D721Med (cell line): ENCODE data around the gene PRR20G.

Experiments
- DNase-seq: peaks from one replicate; pipeline ENCODE4 v3.0.0; 2011; ENCODE audit warnings: low spot score; ENCODE audit not compliant: insufficient read length
- FAIRE-seq: peaks from 2 replicates; lab custom pipeline; 2011; peaks lifted over from hg19 to GRCh38; lab: Jason Lieb, UNC
- TF ChIP-seq, protein P1 (sequence below): IDR thresholded peaks from 2 replicates; pipeline ENCODE4 v1.5.1; 2012; ENCODE audit warnings: mild to moderate bottlenecking, control low read depth; ENCODE audit not compliant: insufficient read depth; ENCODE audit errors: missing control alignments

The PRR20G gene

DNA sequence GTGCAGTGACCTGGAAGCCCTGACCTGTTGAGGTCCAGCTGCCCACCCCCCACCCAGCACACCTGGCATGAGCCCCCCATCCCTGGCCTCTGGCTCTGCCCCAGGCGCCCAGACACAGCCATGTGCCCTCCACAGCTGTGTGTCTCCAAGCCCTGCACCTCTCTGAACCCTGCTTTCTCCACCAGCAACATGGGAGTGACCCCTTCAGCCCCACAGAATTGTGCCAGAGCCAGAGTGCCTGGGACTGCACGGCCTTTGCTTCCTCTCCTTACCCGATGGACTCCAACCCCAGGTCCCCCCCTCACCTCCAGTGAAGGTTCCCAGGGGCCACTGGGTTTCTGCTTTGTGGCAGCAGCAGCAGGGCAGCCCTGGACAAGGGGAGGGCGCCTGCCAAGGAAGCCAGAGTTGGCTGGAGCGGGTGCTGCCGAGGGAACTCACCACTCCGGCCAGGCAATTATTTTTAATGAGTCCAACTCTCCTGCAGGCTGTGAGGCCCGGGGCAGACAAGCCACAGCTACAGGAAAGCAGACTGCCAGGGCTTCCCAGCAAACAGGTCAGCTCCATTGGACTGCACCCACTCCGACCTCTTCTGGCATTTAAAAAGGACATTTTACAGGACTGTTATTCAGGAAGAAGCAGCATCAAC lies 24.1 kb downstream of the PRR20G start:
- FAIRE-seq (no peak), DNase-seq (no peak)
- TF ChIP-seq, protein P1, sequence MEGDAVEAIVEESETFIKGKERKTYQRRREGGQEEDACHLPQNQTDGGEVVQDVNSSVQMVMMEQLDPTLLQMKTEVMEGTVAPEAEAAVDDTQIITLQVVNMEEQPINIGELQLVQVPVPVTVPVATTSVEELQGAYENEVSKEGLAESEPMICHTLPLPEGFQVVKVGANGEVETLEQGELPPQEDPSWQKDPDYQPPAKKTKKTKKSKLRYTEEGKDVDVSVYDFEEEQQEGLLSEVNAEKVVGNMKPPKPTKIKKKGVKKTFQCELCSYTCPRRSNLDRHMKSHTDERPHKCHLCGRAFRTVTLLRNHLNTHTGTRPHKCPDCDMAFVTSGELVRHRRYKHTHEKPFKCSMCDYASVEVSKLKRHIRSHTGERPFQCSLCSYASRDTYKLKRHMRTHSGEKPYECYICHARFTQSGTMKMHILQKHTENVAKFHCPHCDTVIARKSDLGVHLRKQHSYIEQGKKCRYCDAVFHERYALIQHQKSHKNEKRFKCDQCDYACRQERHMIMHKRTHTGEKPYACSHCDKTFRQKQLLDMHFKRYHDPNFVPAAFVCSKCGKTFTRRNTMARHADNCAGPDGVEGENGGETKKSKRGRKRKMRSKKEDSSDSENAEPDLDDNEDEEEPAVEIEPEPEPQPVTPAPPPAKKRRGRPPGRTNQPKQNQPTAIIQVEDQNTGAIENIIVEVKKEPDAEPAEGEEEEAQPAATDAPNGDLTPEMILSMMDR: no peak

DNA sequence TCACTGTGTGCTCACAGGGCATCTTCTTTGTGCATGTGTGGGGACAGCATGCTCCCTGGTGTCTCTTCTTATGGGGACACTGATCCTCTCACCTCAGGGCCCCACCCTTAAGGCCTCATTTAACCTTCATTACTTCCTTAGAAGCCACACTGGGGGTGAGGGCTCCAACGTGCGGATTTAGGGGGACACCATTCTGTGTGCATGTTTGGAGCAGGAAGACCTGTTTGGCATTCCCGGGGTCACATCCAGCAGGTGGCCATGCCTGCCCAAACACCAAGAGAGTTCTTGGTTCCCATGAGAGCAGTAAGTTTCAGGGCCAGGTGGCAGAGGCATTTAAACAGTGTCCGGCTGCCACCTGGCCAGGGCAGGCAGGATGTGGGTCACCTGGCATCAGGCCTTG lies 24.8 kb downstream of the PRR20G start:
- TF ChIP-seq, protein P1: no peak
- no peak for DNase-seq
- FAIRE-seq: no peak

DNA sequence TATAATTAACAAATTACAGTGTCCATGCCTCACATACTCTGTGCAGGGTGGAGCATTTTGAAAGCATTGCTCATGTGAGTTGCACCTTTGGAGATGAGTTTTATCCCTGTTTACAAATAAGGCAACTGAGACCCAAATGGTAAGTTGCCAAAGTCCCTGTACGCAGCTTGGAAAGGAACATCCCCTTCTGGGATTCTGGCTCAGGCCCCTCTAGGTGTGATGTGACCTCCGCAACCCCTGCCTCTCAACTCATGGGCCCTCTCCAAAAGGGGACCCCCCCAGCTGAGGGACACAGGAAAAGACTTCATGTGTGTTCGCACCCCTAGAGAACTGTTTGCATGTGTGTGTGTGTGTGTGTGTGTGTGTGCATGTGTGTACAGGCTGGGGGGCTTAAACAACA lies 25.3 kb downstream of the PRR20G start:
- FAIRE-seq: no peak
- no peak for DNase-seq
- TF ChIP-seq, protein P1: no peak

DNA sequence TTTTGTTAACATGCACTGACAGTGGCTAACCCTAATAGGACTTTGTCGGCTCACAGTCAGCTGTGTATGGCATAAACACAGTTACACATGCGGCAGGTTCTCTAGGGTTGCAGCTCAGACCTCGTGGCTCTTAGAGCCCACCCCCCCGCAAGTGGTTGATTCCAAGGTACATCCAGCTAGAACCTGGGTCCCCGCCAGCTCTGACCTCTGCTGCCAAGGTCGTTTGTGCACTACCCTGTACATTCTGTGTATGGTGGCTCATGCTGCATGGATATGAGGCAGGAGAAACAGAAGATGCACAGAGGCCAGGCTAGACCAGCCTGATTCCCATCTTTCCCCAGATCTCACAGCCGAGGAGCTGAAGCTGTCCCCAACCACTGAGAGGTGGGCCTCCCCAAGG lies 25.9 kb downstream of the PRR20G start:
- TF ChIP-seq, protein P1: no peak
- FAIRE-seq: no peak

DNA sequence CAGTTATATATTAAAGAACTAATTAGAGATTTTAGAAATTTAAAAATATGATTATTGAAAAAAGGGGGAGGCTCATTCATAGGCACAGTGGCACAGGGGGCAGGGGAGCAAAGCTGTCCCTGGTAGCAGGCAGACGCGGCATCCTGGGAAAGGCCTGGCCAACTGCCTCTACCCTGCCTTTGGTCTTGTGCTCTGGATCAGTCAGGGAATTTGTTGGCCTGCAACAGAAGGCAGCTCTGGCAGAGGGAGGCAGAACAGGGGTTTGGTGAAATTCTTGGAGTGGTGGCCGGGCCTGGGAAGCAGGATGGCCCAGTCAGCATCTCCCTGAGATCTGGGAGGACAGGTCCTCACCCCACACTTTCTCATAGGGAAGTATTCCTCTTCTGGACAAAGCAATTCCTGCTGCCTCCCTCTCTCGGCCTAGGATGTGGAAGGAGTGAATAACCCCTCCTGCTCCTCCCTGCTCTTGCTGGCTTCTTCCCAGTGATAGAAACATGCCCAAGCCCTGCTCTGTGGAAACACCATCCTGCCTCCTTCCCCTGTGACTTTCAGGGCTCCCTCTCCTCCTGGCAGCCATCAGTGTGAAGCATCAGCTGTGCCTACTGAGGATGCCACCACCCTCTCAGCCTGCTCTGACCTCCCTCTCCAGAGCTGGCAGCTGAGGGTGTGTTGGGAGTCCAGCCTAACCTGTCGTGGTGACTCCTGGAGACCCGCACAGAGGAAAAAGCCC lies 26.9 kb downstream of the PRR20G start:
- FAIRE-seq: no peak
- no peak for DNase-seq
- TF ChIP-seq, protein P1: no peak

More for the DNA sequence above, 25.9 kb downstream of the PRR20G start:
- no peak for DNase-seq

DNA sequence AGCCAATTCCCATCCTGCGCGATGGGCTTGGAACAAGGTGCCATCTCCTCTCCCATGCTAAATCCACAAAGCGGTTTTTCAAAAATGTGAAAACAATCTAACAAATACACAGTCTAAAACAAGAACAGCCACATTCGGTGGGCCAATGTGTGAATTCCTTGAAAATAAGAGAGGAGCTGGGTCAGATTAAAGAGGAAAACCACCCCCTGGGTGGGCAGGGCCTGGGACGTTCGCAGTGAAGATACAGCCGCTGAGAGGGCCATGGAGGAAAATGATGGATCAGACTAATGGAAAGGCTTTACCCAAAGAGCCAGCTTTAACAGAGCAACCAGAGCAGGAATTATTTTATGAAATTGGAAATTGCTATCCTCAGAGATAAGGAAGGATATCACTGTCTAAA lies 27.4 kb downstream of the PRR20G start:
- FAIRE-seq: no peak
- DNase-seq: no peak
- TF ChIP-seq, protein P1: no peak

DNA sequence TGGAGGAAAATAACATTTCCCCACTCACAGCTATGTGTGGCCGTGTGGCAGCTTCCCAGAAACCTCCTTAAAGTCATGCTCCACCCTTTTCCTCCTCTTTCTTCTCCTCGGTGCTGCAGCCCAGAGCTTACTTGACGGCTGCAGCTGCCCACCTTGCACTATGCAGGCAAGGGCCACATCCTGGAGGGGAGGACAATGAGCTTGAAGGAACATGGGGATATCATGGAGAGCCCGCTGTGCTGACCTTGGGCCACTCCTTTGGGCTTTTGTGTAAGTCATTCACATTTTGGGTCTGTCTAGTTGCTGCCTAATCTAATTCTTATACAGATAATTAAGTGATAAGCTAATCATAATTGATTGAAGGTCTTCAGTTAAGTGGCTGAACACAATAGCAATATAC lies 28.0 kb downstream of the PRR20G start:
- FAIRE-seq (no peak), DNase-seq (no peak)
- TF ChIP-seq, protein P1: no peak
